Mucosa of stomach (tissue), 1 donor: Measurements from ENCODE around the gene S100A11.

Experiments used
- H3K27me3 ChIP-seq: one replicate; pipeline ENCODE4 v1.7.0; 2013; ENCODE audit warnings: mild to moderate bottlenecking, low read length; ENCODE audit not compliant: control insufficient read depth, insufficient read depth
- H3K36me3 ChIP-seq: one replicate; pipeline ENCODE4 v1.7.0; 2013; ENCODE audit warnings: low read length; ENCODE audit not compliant: control insufficient read depth, insufficient read depth
- H3K4me1 ChIP-seq: one replicate; pipeline ENCODE4 v1.7.0; 2013; ENCODE audit warnings: mild to moderate bottlenecking, low read length; ENCODE audit not compliant: control insufficient read depth, insufficient read depth
- H3K4me3 ChIP-seq: one replicate; pipeline ENCODE4 v1.7.0; 2013; ENCODE audit warnings: low read length
- H3K9ac ChIP-seq: one replicate; pipeline ENCODE4 v1.7.0; 2013; ENCODE audit warnings: mild to moderate bottlenecking, low read length, moderate library complexity
- H3K9me3 ChIP-seq: one replicate; pipeline ENCODE4 v1.7.0; 2013; ENCODE audit warnings: mild to moderate bottlenecking, low read length, moderate library complexity; ENCODE audit not compliant: control insufficient read depth
- donor health status: Pancreatic carcinoma.

S100A11 gene

DNA sequence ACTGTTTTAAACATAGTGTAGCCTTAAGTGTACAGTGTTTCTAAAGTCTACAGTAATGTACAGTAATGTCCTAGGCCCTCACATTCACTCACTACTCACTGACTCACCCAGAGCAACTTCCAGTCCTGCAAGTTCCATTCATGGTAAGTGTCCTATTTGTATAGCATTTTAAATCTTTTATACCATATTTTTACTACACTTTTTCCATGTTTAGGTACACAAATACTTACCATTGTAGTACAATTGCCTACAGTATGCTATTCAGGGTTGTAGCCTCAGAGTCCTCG lies 39.6 kb downstream of the S100A11 start:
- Histone ChIP-seq H3K27me3 (no peaks in the 10 kb centered on the region), H3K4me3 (no peak overlapping the region), H3K9ac (no peak overlapping the region), H3K36me3 (no peaks in the 10 kb centered on the region), H3K4me1 (peaks cover 15% of the 10 kb centered on the region), H3K9me3 (no peaks in the 10 kb centered on the region)

DNA sequence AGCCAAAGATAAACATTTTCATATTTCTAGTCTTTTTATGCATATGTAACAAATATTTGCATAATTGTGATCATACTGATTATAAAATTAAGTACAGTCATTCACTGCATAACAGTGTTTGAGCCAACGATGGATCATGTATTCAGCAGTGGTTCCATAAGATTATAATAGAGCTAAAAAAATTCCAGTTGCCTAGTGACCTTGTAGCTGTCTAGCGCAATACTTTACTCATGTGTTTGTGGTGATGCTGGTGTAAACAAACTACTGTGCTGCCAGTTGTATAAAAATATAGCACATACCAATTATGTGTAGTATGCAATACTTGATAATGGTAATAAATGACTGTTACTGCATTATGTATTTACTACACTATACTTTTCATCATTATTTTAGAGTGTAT lies 41.0 kb downstream of the S100A11 start:
- H3K9ac ChIP-seq, result no peak overlapping the region
- H3K9me3 ChIP-seq, result no peaks in the 10 kb centered on the region
- H3K4me1 ChIP-seq, result peaks cover 29% of the 10 kb centered on the region
- no peaks in the 10 kb centered on the region for H3K36me3 ChIP-seq
- H3K4me3 ChIP-seq, result no peak overlapping the region
- H3K27me3 ChIP-seq, result no peaks in the 10 kb centered on the region

DNA sequence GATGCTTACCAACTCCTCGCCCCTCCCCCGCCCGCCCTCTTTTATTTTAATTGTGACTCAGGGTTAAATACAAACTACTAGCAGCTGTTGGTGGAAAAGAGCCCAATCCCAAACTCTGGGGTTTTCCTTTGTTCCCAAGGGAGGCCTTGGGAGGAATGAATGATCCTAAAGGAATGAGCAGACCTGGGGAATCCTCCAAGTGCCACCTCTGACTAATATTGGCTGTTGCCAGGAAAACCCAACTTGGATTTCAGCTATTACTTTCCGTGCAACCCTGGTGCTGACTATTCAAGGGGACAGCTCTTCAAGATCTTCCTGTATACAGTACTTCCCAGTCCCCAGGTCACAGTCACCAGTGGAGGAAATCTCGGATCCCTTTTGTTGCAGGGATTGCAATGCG lies 41.8 kb downstream of the S100A11 start:
- H3K9ac ChIP-seq, result no peak overlapping the region

DNA sequence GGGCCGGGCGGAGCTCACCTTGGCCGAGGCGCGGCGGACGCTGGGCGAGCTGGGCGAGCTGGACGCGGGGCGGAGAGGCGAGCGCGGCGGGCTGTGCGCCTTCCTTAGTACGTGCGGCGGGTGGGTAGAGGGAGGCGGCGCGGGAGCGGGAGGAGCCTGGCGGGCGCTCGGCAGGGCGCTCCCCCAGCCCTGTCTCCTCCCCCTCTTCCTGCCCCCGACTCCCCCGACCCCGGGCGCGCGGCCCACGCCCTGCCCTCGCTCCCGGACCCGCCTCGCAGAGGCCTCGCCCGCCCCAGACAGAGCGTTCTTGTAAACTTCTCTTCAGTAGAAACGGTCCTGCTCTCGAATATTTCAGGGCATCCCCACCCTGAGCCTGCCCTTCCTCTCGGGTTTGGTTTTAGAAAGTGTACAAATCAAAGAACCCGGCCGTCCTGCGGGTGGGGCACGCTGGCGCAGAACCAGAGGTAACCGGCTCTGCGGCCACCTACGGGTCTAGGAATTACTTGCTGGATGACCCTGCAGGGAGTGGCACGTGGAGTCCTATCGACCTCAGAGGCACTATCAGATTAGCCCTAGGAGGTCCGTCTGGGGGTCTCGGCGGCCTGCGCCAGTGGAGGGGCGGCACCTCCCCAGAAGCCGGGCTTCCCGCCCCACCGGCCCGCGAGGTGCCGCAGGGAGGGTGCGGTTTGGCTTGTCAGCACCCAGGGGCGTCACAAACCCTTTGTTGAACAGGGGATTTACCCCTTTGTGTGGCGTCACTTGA lies 42.9 kb downstream of the S100A11 start, which contains the start of gene S100A10:
Gene S100A10, minus strand, starts transcription at position 126 of the 763 bp plus-strand sequence. CDS start 7,629 bp downstream, outside the sequence.
- peaks cover 44% of the 10 kb centered on the region for H3K4me1 ChIP-seq
- no peaks in the 10 kb centered on the region for H3K27me3 ChIP-seq
- peak within 1 kb of the TSS; percentile 77 for H3K9ac ChIP-seq
- no peaks in the 10 kb centered on the region for H3K36me3 ChIP-seq
- peak within 1 kb of the TSS; percentile 72 for H3K4me3 ChIP-seq
- H3K9me3 ChIP-seq, result no peaks in the 10 kb centered on the region

More for the DNA sequence above, 41.8 kb downstream of the S100A11 start:
- Histone ChIP-seq H3K27me3 (no peaks in the 10 kb centered on the region), H3K4me3 (no peak overlapping the region), H3K4me1 (peaks cover 37% of the 10 kb centered on the region), H3K9me3 (no peaks in the 10 kb centered on the region), H3K36me3 (no peaks in the 10 kb centered on the region)

DNA sequence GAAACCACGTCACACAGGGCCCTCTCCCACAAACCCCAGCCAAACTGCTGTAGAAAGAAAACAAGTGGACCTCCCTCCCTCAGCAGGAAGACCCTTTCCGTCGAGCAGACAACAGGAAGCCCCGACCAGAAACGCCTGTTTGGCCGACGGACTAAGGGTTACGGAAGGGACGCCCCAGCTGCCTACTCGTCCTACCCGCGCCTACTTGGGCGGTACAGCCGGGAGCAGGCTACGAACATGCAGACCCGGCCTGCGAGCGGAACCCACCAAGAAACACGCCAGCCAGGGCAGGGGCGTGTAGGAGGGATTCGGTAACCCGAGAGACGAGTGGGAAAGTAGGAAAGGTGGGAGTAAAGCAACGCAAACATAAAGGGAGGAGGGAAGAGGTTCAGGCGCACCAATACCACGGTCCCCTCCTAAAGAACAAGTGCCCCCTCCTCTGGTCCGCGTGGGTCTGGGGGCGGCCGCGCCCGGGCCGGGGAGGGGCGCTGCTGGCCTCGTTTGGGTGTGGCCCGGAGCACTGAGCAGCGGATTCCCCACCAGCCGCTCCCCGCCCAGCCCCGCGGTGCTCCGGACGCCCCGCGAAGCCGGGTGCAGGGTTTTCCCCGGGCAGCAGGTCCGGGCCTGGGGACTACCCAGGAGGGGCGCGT lies 43.6 kb downstream of the S100A11 start:
- Histone ChIP-seq H3K36me3 (no peaks in the 10 kb centered on the region), H3K4me3 (peak overlapping the region; percentile 72), H3K27me3 (no peaks in the 10 kb centered on the region), H3K9me3 (no peaks in the 10 kb centered on the region), H3K9ac (peak overlapping the region; percentile 77), H3K4me1 (peaks cover 45% of the 10 kb centered on the region)

DNA sequence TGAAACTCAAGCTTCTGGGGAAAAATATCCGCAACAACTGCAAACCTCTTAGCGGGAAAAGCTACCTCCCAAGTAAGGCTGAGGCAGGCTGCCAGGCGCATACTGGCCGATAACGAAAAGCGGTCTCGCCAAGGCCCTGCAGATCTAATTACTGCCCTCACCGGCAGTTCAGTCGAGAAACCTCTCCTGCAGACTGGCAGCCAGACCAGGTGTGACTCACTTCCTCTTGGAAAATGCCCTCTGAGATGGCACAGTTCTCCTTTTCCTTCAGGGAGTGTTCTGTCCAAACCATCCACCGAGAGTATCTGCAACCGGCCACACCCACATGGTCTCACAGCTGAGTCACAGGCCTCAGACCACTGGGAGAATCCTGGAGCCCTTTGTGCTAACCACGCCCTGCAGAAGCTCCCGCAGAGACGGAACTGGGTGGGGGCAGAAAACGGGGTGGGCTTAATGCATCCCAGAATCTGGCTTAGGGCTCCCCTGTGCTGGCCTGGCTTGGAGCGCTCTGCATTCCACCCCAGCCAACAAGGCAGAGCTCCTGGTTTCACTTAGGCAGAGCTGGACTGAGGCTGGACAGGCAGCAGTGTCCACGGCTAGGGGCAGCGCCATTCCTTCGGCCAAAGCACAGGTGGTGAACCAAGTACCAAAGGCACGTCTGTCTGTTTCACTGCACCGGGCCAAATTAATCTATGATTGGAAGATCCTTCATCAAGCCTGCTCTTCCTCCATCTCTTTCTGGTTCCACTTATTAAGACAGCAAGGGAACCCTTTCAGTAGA lies 44.3 kb downstream of the S100A11 start:
- Histone ChIP-seq H3K4me1 (peaks cover 51% of the 10 kb centered on the region), H3K36me3 (no peaks in the 10 kb centered on the region), H3K9me3 (no peaks in the 10 kb centered on the region), H3K9ac (peak overlapping the region; percentile 77), H3K4me3 (peak overlapping the region; percentile 72), H3K27me3 (no peaks in the 10 kb centered on the region)

DNA sequence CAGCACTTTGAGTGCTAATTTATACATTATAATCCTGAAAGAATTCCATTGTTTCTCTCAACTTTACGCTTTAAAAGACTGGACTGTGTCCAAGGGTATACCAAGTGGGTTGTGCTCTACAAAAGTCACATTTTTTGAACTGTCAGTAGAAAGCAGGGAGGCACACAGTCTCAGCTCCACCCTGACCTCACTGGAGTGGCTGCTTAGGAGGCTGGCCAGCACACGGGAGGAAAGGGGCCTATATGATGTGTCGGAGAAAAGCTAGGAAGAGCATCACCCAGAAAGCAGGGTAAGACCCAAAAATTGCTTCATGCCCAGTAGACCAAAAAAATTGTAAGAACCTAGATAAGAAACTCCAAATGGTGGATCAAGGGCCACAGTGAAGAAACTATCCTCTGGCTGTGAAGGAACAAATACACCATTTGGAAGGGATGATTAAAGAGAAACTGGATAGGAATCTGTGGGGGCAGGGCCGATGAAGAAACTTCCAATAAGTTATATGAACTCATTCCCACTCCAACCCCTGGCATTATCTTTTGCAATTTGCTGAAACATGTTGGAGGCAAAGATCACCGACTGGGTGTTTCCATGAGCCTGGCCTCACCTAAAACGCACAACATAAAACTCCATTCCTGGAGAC lies 45.0 kb downstream of the S100A11 start:
- Histone ChIP-seq H3K27me3 (no peaks in the 10 kb centered on the region), H3K9me3 (no peaks in the 10 kb centered on the region), H3K36me3 (no peaks in the 10 kb centered on the region), H3K4me3 (peak overlapping the region; percentile 72), H3K4me1 (peaks cover 51% of the 10 kb centered on the region), H3K9ac (peak overlapping the region; percentile 77)

DNA sequence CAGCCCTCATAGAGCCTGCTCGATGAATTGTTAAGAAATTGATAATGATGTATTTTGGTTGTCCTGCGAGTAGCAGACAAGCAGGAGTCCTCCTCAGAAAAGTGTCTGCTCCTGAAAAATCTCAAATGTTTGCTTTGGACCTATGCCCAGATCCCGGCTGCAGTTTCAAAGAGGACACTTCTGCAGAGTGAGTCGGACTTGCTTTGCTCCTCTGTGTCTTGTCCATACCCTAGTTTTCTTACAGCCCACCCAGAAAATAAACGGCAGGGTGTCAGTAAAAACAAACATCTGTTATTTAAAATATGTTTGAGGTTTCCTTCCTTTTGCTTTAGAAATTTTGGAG lies 46.0 kb downstream of the S100A11 start:
- no peak overlapping the region for H3K4me3 ChIP-seq
- H3K9me3 ChIP-seq, result no peaks in the 10 kb centered on the region
- H3K27me3 ChIP-seq, result no peaks in the 10 kb centered on the region
- H3K9ac ChIP-seq, result no peak overlapping the region
- H3K36me3 ChIP-seq, result no peaks in the 10 kb centered on the region
- H3K4me1 ChIP-seq, result peaks cover 51% of the 10 kb centered on the region

DNA sequence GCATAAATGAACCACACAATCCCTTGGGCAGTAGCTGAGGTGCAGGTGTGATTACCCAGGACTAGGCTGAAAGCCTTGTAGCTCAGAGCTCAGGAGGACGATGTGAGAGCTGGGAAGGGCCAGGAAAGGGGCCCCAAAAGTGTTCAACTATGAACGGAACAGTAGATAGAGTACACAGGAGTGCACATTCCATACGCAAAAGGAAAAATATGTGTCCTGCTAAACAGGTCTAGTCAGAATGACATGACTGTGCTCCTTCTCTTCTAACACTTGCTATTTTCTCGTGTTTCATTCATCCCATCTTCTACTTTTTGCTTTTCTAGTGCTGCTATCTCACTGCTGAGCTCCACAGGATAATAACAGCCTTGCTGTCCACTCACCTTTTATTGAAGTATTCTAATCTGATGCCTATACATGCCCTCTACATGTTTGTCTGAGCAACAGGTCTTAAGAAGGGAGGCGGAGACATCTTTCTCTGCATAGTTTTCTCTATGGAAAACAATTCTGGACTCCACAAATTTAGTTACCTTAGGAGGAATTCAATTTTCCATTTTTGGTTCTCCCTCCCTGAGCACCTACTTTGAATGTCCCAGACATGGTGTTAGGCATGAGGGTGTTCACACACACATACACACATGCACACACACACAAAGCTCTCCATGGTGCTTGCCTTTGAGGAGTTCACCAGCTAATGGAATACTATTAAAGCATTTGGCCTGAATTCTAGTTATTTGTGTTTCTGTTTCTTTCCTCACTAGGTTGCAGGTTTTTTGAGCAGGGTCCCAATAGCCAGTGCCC lies 46.5 kb downstream of the S100A11 start:
- Histone ChIP-seq H3K36me3 (no peaks in the 10 kb centered on the region), H3K27me3 (no peaks in the 10 kb centered on the region), H3K9ac (no peak overlapping the region), H3K4me3 (no peak overlapping the region), H3K4me1 (peaks cover 51% of the 10 kb centered on the region), H3K9me3 (no peaks in the 10 kb centered on the region)

DNA sequence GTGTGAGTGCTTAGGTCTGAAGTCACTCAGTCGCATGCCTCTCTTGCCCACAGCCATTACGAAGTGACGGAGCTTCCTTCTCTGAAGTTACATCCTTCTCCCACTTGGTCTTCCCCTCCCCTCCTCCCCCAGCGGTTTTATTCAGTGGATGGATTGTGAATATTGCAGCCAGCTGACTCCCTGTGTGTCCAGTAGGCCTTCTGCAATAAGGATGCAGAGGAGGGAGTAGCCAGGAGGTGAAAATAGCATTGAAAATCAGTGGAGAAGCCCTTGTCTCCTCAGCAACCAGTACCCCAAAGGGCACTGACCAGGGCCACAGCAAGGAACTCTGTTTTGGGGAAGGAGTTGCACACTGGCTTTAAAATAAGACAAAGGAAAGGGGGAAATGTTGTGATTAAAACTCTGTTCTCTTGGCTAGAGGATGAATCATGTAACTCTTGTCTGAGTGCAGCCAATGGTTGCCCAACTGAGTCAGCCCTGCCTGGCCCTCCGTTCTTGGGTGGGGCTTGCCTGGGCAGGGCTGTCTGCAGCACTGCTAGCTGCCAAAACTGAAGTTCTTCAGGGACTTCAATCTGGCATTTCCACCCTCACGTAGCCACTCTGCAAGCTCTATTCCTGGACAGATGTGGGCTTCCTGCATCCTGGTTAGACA lies 47.5 kb downstream of the S100A11 start:
- Histone ChIP-seq H3K9me3 (no peaks in the 10 kb centered on the region), H3K4me3 (no peak overlapping the region), H3K4me1 (peaks cover 55% of the 10 kb centered on the region), H3K9ac (no peak overlapping the region), H3K36me3 (no peaks in the 10 kb centered on the region), H3K27me3 (no peaks in the 10 kb centered on the region)

DNA sequence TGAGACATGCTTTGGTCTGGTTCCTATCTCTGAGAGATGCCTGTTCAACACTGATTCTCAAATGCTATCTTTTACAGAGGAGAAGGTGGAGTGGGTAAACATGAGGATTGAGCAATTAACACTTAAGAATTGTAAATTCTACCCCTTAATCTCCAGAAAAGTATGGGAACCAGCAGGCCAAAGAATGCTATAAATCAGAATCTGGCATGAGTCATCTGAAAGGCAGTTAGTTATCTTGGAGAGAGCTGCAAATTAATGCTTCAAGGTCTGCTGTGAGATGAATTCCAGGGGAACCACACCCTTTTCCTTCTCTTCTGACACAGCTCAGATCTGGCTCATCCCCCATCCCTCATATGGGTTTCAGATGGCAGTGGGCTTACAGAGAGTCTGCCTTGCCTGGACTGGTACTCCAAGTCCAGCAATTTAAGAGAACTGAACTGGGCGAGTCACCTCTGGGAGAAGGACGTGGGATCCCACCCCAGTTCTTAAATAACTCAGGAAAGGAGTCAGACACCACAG lies 48.3 kb downstream of the S100A11 start:
- peaks cover 55% of the 10 kb centered on the region for H3K4me1 ChIP-seq
- no peak overlapping the region for H3K9ac ChIP-seq
- no peak overlapping the region for H3K4me3 ChIP-seq
- H3K9me3 ChIP-seq, result no peaks in the 10 kb centered on the region
- H3K27me3 ChIP-seq, result no peaks in the 10 kb centered on the region
- H3K36me3 ChIP-seq, result no peaks in the 10 kb centered on the region
